Endothelial cell of umbilical vein (primary cell): ENCODE measurements around the gene GPR87. TPM values are rescaled to one million over a fixed set of nuclear protein-coding genes. Genes with fewer than 3 reads are reported as not detected.

Experiments
- BruUV-seq: library from RNA; stranded (reverse); fragments of 400-500 nt; replicated peaks from 2 replicates; lab custom pipeline; 2021; lab: Mats Ljungman, UMichigan
- CTCF ChIA-PET: fragments of 300-600, 350-600 bp; sonication (Branson Sonifier 250); formaldehyde crosslinking; loops from one replicate; lab custom pipeline; 2021; ENCODE audit warnings: antibody characterized with exemption, inconsistent platforms; lab: Charles Lee
- POLR2A ChIA-PET: fragments of 300-600, 350-600 bp; sonication (Branson Sonifier 250); formaldehyde crosslinking; loops from one replicate; lab custom pipeline; 2021; ENCODE audit warnings: antibody characterized with exemption, inconsistent platforms; lab: Charles Lee
- DNase-seq: peaks from one replicate; pipeline ENCODE4 v3.0.0-alpha.2; 2011; ENCODE audit warnings: low read depth, low spot score
- FAIRE-seq: peaks from 2 replicates; lab custom pipeline; 2011; peaks lifted over from hg19 to GRCh38; lab: Jason Lieb, UNC
- H2AFZ ChIP-seq: 2 replicates; pipeline ENCODE4 v1.6.0; 2012; ENCODE audit warnings: low read depth, low read length, control low read depth, inconsistent platforms
- H3K27ac ChIP-seq: 2 replicates; pipeline ENCODE4 v1.5.1; 2011; ENCODE audit warnings: low read depth, mild to moderate bottlenecking, control low read depth, low read length, moderate library complexity; ENCODE audit not compliant: insufficient read depth
- H3K27me3 ChIP-seq, 2 experiments: 2 replicates each; pipeline versions ENCODE4 v1.6.0 to v1.6.1; 2011; ENCODE audit warnings: low read length in 2 of 2, mixed read lengths in 1 of 2; ENCODE audit not compliant: control insufficient read depth in 2 of 2, insufficient read depth in 2 of 2
- H3K36me3 ChIP-seq, 2 experiments: 2 replicates in 1 of 2; 3 replicates in 1 of 2; pipeline ENCODE4 v1.5.1; 2011; ENCODE audit warnings: low read length in 2 of 2, mild to moderate bottlenecking in 1 of 2, moderate library complexity in 1 of 2; ENCODE audit not compliant: control insufficient read depth in 2 of 2, insufficient read depth in 2 of 2; ENCODE audit errors: extremely low read depth in 1 of 2
- H3K4me1 ChIP-seq: 3 replicates; pipeline ENCODE4 v1.5.1; 2011; ENCODE audit warnings: mild to moderate bottlenecking, low read length; ENCODE audit not compliant: control insufficient read depth, insufficient read depth; ENCODE audit errors: extremely low read depth
- H3K4me2 ChIP-seq: 2 replicates; pipeline ENCODE4 v1.6.1; 2011; ENCODE audit warnings: low read length, control low read depth, mixed read lengths; ENCODE audit not compliant: insufficient read depth
- H3K4me3 ChIP-seq, 3 experiments: fragments of 200-600 bp in 1 of 3; sonication (generic), shearing (Covaris generic) in 1 of 3; replicated peaks in 1 of 3; 2 replicates each; pipeline ENCODE4 v1.5.1; 2011 to 2016; ENCODE audit warnings: control low read depth in 3 of 3, low read length in 3 of 3, mild to moderate bottlenecking in 2 of 3, inconsistent platforms in 1 of 3, low read depth in 1 of 3, moderate library complexity in 1 of 3; ENCODE audit not compliant: insufficient read depth in 1 of 3
- H3K79me2 ChIP-seq: 2 replicates; pipeline ENCODE4 v1.6.0; 2012; ENCODE audit warnings: low read length, inconsistent platforms; ENCODE audit not compliant: control insufficient read depth, insufficient read depth
- H3K9ac ChIP-seq: replicated peaks from 2 replicates; pipeline ENCODE3; 2011; ENCODE audit warnings: low read length, control low read depth; ENCODE audit not compliant: insufficient read depth; ENCODE audit errors: extremely low read depth
- H3K9me1 ChIP-seq: replicated peaks from 3 replicates; pipeline ENCODE4 v1.6.0; 2011; ENCODE audit warnings: mild to moderate bottlenecking, low read length; ENCODE audit not compliant: control insufficient read depth, insufficient read depth; ENCODE audit errors: extremely low read depth
- H3K9me3 ChIP-seq: replicated peaks from 2 replicates; pipeline ENCODE4 v1.5.1; 2012; ENCODE audit warnings: low read length, inconsistent platforms; ENCODE audit not compliant: control insufficient read depth, insufficient read depth
- H4K20me1 ChIP-seq: replicated peaks from 2 replicates; pipeline ENCODE3; 2011; ENCODE audit warnings: mild to moderate bottlenecking, low read length; ENCODE audit not compliant: control insufficient read depth, insufficient read depth; ENCODE audit errors: extremely low read depth
- CTCF ChIP-seq, 2 donors: IDR thresholded peaks; 1 replicate in 1 of 2; 2 replicates in 1 of 2; pipeline ENCODE4 v1.5.1; 2011; ENCODE audit warnings: low read length in 2 of 2, mild to moderate bottlenecking in 2 of 2, moderate library complexity in 2 of 2, control low read depth in 1 of 2, inconsistent platforms in 1 of 2, low read depth in 1 of 2; ENCODE audit not compliant: insufficient read depth in 1 of 2; ENCODE audit errors: extremely low read depth in 1 of 2
- EZH2 ChIP-seq: IDR thresholded peaks from 2 replicates; pipeline ENCODE4 v1.6.1; 2012; ENCODE audit warnings: borderline replicate concordance, low read depth, mild to moderate bottlenecking, moderate library complexity, low read length, inconsistent platforms; ENCODE audit not compliant: severe bottlenecking
- FOS ChIP-seq: IDR thresholded peaks from 2 replicates; pipeline ENCODE4 v1.6.1; 2011; ENCODE audit warnings: mild to moderate bottlenecking, low read length, moderate library complexity, borderline replicate concordance; ENCODE audit not compliant: insufficient read depth
- GATA2 ChIP-seq: IDR thresholded peaks from 2 replicates; pipeline ENCODE4 v1.7.0; 2011; ENCODE audit warnings: low read depth, mild to moderate bottlenecking, moderate library complexity, mixed read lengths, low read length; ENCODE audit not compliant: insufficient read length, insufficient read depth
- JUN ChIP-seq: IDR thresholded peaks from 2 replicates; pipeline ENCODE4 v1.6.1; 2011; ENCODE audit warnings: borderline replicate concordance, low read depth; ENCODE audit not compliant: insufficient read length, insufficient read depth
- MAX ChIP-seq: IDR thresholded peaks from 2 replicates; pipeline ENCODE4 v1.6.1; 2011; ENCODE audit not compliant: insufficient read depth, insufficient read length
- MYC ChIP-seq: IDR thresholded peaks from one replicate; pipeline ENCODE4 v1.6.1; 2011; ENCODE audit warnings: mild to moderate bottlenecking, low read depth, low read length
- POLR2A ChIP-seq: IDR thresholded peaks from 2 replicates; pipeline ENCODE4 v1.6.1; 2012; ENCODE audit warnings: low read depth, mild to moderate bottlenecking, control low read depth, low read length
- POLR2AphosphoS5 ChIP-seq: IDR thresholded peaks from 2 replicates; pipeline ENCODE4 v1.6.1; 2012; ENCODE audit warnings: low read depth, mild to moderate bottlenecking, control low read depth, low read length, moderate library complexity; ENCODE audit not compliant: insufficient read depth
- dilution Hi-C: fragments of 300-500 bp; cut with MboI; formaldehyde crosslinking; loops from one replicate; pipeline ENCODE4 v1.15.0; 2019; ENCODE audit warnings: low sequenced_read_pairs; ENCODE audit not compliant: extremely low pct_ligation_motif_present
- intact Hi-C: fragments of 100-400 bp; cut with micrococcal nuclease; formaldehyde crosslinking; loops from one replicate; pipeline ENCODE4 v1.10.0; 2022
- polyA plus RNA-seq, 4 experiments: library from polyadenylated mRNA; depleted of rRNA in 3 of 4; stranded (reverse) in 3 of 4; unstranded in 1 of 4; fragments of >200 nt; gene quantifications; 2 replicates each; pipeline versions ENCODE4 v1.2.1 to v1.2.3, GENCODE V29; 2011 to 2012; ENCODE audit warnings: missing spikeins in 1 of 4
- total RNA-seq: library from RNA; stranded (reverse); gene quantifications from 2 replicates; pipeline ENCODE4 v1.2.3, GENCODE V29; 2021

GPR87 gene
- total and polyA plus RNA-seq, 2 donors (not counting 3 experiments of a cell fraction or from before 2014, with no cell fraction given): not detected

- no peak overlapping the region for H3K4me2 ChIP-seq
These were observed 11.4 kb downstream of the GPR87 start for GRCh38 chr3:151305060-151305774.

More at GRCh38 chr3:151305060-151305774, 11.4 kb downstream of the GPR87 start:
- TF ChIP-seq POLR2A (no peak), EZH2 (no peak), GATA2 (no peak), JUN (no peak), POLR2AphosphoS5 (no peak), CTCF (IDR thresholded peaks at IDR 0.05; ENCODE audit: extremely low read depth in 1 of 2, insufficient read depth in 1 of 2, low read depth in 1 of 2, low read length in 2 of 2) (no peak), MYC (no peak), MAX (no peak), FOS (no peak)
- no peaks in the 10 kb centered on the region for H3K9me1 ChIP-seq
- H2AFZ ChIP-seq: no peak overlapping the region
- H3K4me3 ChIP-seq: no peak overlapping the region
- no peaks in the 10 kb centered on the region for H4K20me1 ChIP-seq
- no peak overlapping the region for H3K27ac ChIP-seq
- H3K36me3 ChIP-seq: no peaks in the 10 kb centered on the region
- ChIA-PET CTCF (interaction anchor here (0.7 to 2.1 kb wide), 8 partner anchors 8 to 77 kb away, joined by 3 to 7 read pairs (median 4); partner anchors contain the start of gene P2RY14), POLR2A (no interaction called here)
- intact Hi-C loops (no loop called here), dilution Hi-C loops (no loop called here)
- peaks cover 0 to 2% of the 10 kb centered on the region in 2 experiments for H3K27me3 ChIP-seq
- FAIRE-seq (no peak), DNase-seq (no peak)
- no peaks in the 10 kb centered on the region for H3K9me3 ChIP-seq
- no peaks in the 10 kb centered on the region for H3K4me1 ChIP-seq
- no peak overlapping the region for H3K9ac ChIP-seq
- no peaks in the 10 kb centered on the region for H3K79me2 ChIP-seq
- no TSS peak for BruUV-seq
